ENCODE results near the gene STRBP. TPM values are rescaled to one million over a fixed set of nuclear protein-coding genes. Genes with fewer than 3 reads are reported as not detected.
A peak's percentile ranks its signal among the peaks of the same experiment; 100 is the strongest.

Gene STRBP
- total RNA-seq, 1 donor from 2014 or later = 99.4 TPM

GRCh38 chr9:123081824-123082223 lies 186.6 kb downstream of the STRBP start:
- no peak overlapping the region for H3K4me3 ChIP-seq
- H3K36me3 ChIP-seq = peaks cover 16% of the 10 kb centered on the region
- Mint-ChIP-seq H3K27ac (no peak overlapping the region), H3K4me1 (peaks cover 13% of the 10 kb centered on the region), H3K4me3 (no peak overlapping the region), H3K9me3 (no peaks in the 10 kb centered on the region), H3K36me3 (peaks cover 21% of the 10 kb centered on the region), H3K27me3 (ENCODE audit: insufficient read depth, low read depth) (no peaks in the 10 kb centered on the region)
- no peaks in the 10 kb centered on the region for H3K27me3 ChIP-seq
- TF ChIP-seq, protein P1, sequence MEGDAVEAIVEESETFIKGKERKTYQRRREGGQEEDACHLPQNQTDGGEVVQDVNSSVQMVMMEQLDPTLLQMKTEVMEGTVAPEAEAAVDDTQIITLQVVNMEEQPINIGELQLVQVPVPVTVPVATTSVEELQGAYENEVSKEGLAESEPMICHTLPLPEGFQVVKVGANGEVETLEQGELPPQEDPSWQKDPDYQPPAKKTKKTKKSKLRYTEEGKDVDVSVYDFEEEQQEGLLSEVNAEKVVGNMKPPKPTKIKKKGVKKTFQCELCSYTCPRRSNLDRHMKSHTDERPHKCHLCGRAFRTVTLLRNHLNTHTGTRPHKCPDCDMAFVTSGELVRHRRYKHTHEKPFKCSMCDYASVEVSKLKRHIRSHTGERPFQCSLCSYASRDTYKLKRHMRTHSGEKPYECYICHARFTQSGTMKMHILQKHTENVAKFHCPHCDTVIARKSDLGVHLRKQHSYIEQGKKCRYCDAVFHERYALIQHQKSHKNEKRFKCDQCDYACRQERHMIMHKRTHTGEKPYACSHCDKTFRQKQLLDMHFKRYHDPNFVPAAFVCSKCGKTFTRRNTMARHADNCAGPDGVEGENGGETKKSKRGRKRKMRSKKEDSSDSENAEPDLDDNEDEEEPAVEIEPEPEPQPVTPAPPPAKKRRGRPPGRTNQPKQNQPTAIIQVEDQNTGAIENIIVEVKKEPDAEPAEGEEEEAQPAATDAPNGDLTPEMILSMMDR (IDR thresholded peaks at IDR 0.05) = peak; percentile 70
- TF ChIP-seq EZH2phosphoT487 (IDR thresholded peaks at IDR 0.05) = no peak
- no peak for TF ChIP-seq EZH2 (IDR thresholded peaks at IDR 0.05)
- H3K9ac ChIP-seq = no peak overlapping the region
- peaks cover 4% of the 10 kb centered on the region for H3F3A ChIP-seq (ENCODE audit: low read depth)
- no peaks in the 10 kb centered on the region for H3K4me1 ChIP-seq
- no peak overlapping the region for H3K27ac ChIP-seq
- no peak overlapping the region for H3K4me2 ChIP-seq
- no peak overlapping the region for H2AFZ ChIP-seq (replicated peaks)
- H4K20me1 ChIP-seq (ENCODE audit: low read depth) = peaks cover 7% of the 10 kb centered on the region
- no peaks in the 10 kb centered on the region for H3K9me3 ChIP-seq (ENCODE audit: low read depth)
- no peaks in the 10 kb centered on the region for H3K79me2 ChIP-seq (ENCODE audit: low read depth)
- DNase-seq (ENCODE audit: low spot score) = peak; percentile 54

- no peak for TF ChIP-seq EZH2 (IDR thresholded peaks at IDR 0.05)
- no peak for TF ChIP-seq EZH2phosphoT487 (IDR thresholded peaks at IDR 0.05)
- TF ChIP-seq, protein P1 (IDR thresholded peaks at IDR 0.05) = no peak
- H3K36me3 ChIP-seq = peaks cover 21% of the 10 kb centered on the region
Observed at GRCh38 chr9:123080444-123080843, 187.9 kb downstream of the STRBP start.

DNA sequence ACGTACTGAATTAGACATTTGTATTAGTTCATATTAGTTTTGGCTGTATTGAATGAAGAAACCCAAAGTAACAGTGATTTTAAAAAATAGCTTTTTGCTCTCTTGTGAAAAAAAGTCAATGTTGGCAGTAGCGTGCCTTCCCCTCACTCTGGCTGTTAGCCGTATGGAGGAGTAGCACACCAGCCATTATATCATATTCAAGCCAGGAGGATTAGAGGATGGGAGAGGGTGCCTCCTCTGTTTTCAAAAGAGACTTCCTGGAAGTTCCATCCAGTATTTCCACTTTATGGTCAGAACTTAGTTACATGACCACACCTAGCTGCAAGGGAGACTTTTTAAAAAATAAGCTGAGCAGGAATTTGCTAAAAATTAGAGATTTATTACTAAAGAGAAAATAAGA lies 193.8 kb downstream of the STRBP start:
- H3K27ac Mint-ChIP-seq = no peak overlapping the region
- Histone ChIP-seq H3K9ac (no peak overlapping the region), H3K27me3 (no peaks in the 10 kb centered on the region), H4K20me1 (ENCODE audit: low read depth) (no peaks in the 10 kb centered on the region), H3K4me3 (no peak overlapping the region), H3K4me1 (no peaks in the 10 kb centered on the region), H3K79me2 (ENCODE audit: low read depth) (no peaks in the 10 kb centered on the region), H2AFZ (replicated peaks) (no peak overlapping the region), H3K36me3 (peaks cover 22% of the 10 kb centered on the region), H3F3A (ENCODE audit: low read depth) (no peaks in the 10 kb centered on the region), H3K27ac (no peak overlapping the region), H3K4me2 (no peak overlapping the region), H3K9me3 (ENCODE audit: low read depth) (no peaks in the 10 kb centered on the region)
- H3K36me3 Mint-ChIP-seq = peaks cover 16% of the 10 kb centered on the region
- H3K4me3 Mint-ChIP-seq = no peak overlapping the region
- H3K4me1 Mint-ChIP-seq = peaks cover 11% of the 10 kb centered on the region
- no peak for DNase-seq (ENCODE audit: low spot score)
- H3K27me3 Mint-ChIP-seq (ENCODE audit: insufficient read depth, low read depth) = no peaks in the 10 kb centered on the region
- no peaks in the 10 kb centered on the region for H3K9me3 Mint-ChIP-seq
- TF ChIP-seq, protein P1 (IDR thresholded peaks at IDR 0.05) = no peak
- TF ChIP-seq EZH2phosphoT487 (IDR thresholded peaks at IDR 0.05) (no peak), EZH2 (IDR thresholded peaks at IDR 0.05) (no peak)

More at GRCh38 chr9:123080444-123080843, 187.9 kb downstream of the STRBP start:
- H4K20me1 ChIP-seq (ENCODE audit: low read depth) = peaks cover 7% of the 10 kb centered on the region
- H3K27me3 ChIP-seq = no peaks in the 10 kb centered on the region
- H3K36me3 Mint-ChIP-seq = peaks cover 17% of the 10 kb centered on the region
- H3K9me3 ChIP-seq (ENCODE audit: low read depth) = no peaks in the 10 kb centered on the region
- no peak overlapping the region for H3K9ac ChIP-seq
- no peaks in the 10 kb centered on the region for H3K79me2 ChIP-seq (ENCODE audit: low read depth)
- no peak overlapping the region for H3K27ac Mint-ChIP-seq
- no peak overlapping the region for H3K4me2 ChIP-seq
- H3F3A ChIP-seq (ENCODE audit: low read depth) = peaks cover 4% of the 10 kb centered on the region
- no peak overlapping the region for H3K27ac ChIP-seq
- peaks cover 16% of the 10 kb centered on the region for H3K4me1 Mint-ChIP-seq
- no peak overlapping the region for H3K4me3 Mint-ChIP-seq
- H3K4me1 ChIP-seq = no peaks in the 10 kb centered on the region
- H3K4me3 ChIP-seq = no peak overlapping the region
- no peak overlapping the region for H2AFZ ChIP-seq (replicated peaks)
- H3K9me3 Mint-ChIP-seq = no peaks in the 10 kb centered on the region
- DNase-seq (ENCODE audit: low spot score) = no peak
- H3K27me3 Mint-ChIP-seq (ENCODE audit: insufficient read depth, low read depth) = no peaks in the 10 kb centered on the region
